C4-2B (cell line): ENCODE measurements around the gene LATS2.
A peak's percentile ranks its signal among the peaks of the same experiment; 100 is the strongest.
"Not testable (repeated sequence)": the region's sequence is repeated elsewhere in the genome, so short reads cannot be mapped to it uniquely, and the experiment has no call there.

ENCODE experiments used
- H3K27ac ChIP-seq: fragments of 450-650 bp; 2 replicates; pipeline ENCODE4 v1.5.1; 2017
- ZFX ChIP-seq: fragments of 450-650 bp; IDR thresholded peaks from 2 replicates; pipeline ENCODE4 v1.6.1; 2017
- TF ChIP-seq, protein P1 (sequence below): fragments of 450-650 bp; conservative IDR thresholded peaks from 2 replicates; pipeline ENCODE4 v1.5.1; 2017; ENCODE audit warnings: mild to moderate bottlenecking

LATS2 gene

GRCh38 chr13:20955496-20955895, 105.9 kb downstream of the LATS2 start:
- TF ChIP-seq, protein P1, sequence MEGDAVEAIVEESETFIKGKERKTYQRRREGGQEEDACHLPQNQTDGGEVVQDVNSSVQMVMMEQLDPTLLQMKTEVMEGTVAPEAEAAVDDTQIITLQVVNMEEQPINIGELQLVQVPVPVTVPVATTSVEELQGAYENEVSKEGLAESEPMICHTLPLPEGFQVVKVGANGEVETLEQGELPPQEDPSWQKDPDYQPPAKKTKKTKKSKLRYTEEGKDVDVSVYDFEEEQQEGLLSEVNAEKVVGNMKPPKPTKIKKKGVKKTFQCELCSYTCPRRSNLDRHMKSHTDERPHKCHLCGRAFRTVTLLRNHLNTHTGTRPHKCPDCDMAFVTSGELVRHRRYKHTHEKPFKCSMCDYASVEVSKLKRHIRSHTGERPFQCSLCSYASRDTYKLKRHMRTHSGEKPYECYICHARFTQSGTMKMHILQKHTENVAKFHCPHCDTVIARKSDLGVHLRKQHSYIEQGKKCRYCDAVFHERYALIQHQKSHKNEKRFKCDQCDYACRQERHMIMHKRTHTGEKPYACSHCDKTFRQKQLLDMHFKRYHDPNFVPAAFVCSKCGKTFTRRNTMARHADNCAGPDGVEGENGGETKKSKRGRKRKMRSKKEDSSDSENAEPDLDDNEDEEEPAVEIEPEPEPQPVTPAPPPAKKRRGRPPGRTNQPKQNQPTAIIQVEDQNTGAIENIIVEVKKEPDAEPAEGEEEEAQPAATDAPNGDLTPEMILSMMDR, result no peak
- no peak for TF ChIP-seq ZFX
- H3K27ac ChIP-seq, result no peak overlapping the region

- no peak for TF ChIP-seq ZFX
- TF ChIP-seq, protein P1, result no peak
- H3K27ac ChIP-seq, result peak overlapping the region; percentile 60
Measured at GRCh38 chr13:20953245-20953931, 108.0 kb downstream of the LATS2 start.

GRCh38 chr13:20952838-20953237, 108.5 kb downstream of the LATS2 start:
- no peak for TF ChIP-seq ZFX
- TF ChIP-seq, protein P1, result no peak

GRCh38 chr13:20948001-20948400, 113.4 kb downstream of the LATS2 start:
- H3K27ac ChIP-seq, result not testable (repeated sequence)

More at GRCh38 chr13:20952838-20953237, 108.5 kb downstream of the LATS2 start:
- H3K27ac ChIP-seq, result peak overlapping the region; percentile 60

DNA sequence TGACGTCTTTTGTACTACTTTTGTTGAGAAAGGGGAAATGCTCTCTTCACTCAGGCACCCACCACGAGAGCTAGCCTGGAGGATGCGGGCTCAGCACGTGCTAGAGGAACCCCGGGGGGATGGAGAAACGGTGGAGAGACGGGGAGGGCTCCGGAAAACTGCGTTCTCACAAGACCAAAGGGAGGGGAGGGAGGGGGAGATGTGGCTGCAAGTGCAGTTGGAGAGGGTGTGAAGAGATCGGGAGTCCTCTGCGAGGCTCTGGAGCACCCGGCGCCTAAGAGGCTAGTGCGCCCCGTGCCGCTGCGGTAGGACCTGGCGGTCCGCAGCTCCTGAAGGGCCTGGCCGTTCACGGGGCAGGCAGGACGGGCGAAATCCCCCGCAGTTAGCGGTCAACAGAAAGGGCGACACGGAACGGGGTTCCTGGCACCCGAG, 115.4 kb downstream of the LATS2 start:
- no peak for TF ChIP-seq ZFX
- TF ChIP-seq, protein P1, result no peak
- H3K27ac ChIP-seq, result no peak overlapping the region

DNA sequence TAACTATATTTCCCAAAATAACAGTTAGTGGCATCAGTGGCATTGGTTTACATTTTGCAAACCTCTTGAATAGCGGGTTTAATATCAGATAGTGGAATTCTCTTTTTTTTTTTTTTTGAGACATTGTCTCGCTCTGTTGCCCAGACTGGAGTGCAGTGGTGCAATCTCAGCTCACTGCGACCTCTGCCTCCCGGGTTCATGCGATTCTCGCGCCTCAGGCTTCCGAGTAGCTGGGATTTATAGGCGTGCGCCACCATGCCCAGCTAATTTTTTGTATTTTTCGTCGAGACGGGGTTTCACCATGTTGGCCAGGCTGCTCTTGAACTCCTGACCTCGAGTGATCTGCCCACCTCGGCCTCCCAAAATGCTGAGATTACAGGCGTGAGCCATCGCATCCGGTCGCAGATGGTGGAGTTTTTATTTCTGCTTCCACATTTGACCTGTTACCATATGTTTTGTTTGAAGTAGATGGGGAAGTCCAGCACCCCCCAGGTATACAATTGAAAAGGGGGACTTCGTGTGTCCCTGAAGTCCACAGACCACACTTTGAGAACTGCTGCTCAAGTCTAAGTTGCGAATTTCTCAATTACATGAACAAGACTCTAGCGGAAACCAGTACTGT, 118.3 kb downstream of the LATS2 start:
- no peak for TF ChIP-seq ZFX
- TF ChIP-seq, protein P1, result 0 out of 2 replicates have a peak, but pooled peaks have one; percentile 55

GRCh38 chr13:20940511-20940910, 120.9 kb downstream of the LATS2 start:
- H3K27ac ChIP-seq, result not testable (repeated sequence)

More for the DNA sequence above, 118.3 kb downstream of the LATS2 start:
- H3K27ac ChIP-seq, result peak overlapping the region; percentile 20

GRCh38 chr13:20940083-20940482, 121.3 kb downstream of the LATS2 start:
- no peak overlapping the region for H3K27ac ChIP-seq
- no peak for TF ChIP-seq ZFX
- TF ChIP-seq, protein P1, result no peak
